Uterus (tissue), 2 donors: ENCODE data around the gene CLPSL2.

Experiments
- CTCF ChIP-seq, 4 experiments: fragments of 200-600 bp in 2 of 4; fragments of 450-650 bp in 2 of 4; sonication (generic) in 2 of 4; IDR thresholded peaks; one replicate each; pipeline ENCODE4 v1.5.1; 2016 to 2019; ENCODE audit warnings: antibody characterized with exemption in 4 of 4, mild to moderate bottlenecking in 2 of 4, moderate library complexity in 1 of 4
- POLR2A ChIP-seq, 2 donors: fragments of 450-650 bp; IDR thresholded peaks; one replicate each; pipeline ENCODE4 v1.6.1; 2016; ENCODE audit warnings: antibody characterized with exemption in 2 of 2, mild to moderate bottlenecking in 1 of 2, moderate library complexity in 1 of 2

- TF ChIP-seq POLR2A (IDR thresholded peaks at IDR 0.05) (no peak), CTCF (IDR thresholded peaks at IDR 0.05) (no peak)
Observed at GRCh38 chr6:35771343-35771627, 5.1 kb upstream of the CLPSL2 start.
